DOHH2 (cell line): ENCODE data around the gene YEATS4.

Experiments
- CTCF ChIP-seq: fragments of 200-600 bp; sonication (generic); IDR thresholded peaks from one replicate; pipeline ENCODE4 v1.5.1; 2014; ENCODE audit warnings: antibody characterized with exemption, mild to moderate bottlenecking, low read depth, low read length; ENCODE audit not compliant: poor library complexity, severe bottlenecking
- EZH2phosphoT487 ChIP-seq: fragments of 200-600 bp; sonication (generic); IDR thresholded peaks from 2 replicates; pipeline ENCODE4 v1.6.1; 2017; ENCODE audit warnings: borderline replicate concordance, mild to moderate bottlenecking, antibody characterized with exemption, low read length, moderate library complexity, mixed read lengths

- no peak for TF ChIP-seq CTCF
- no peak for TF ChIP-seq EZH2phosphoT487
Measured at GRCh38 chr12:69417231-69417630, 57.7 kb downstream of the YEATS4 start.
